ENCODE results near the gene EFCAB6. TPM values are rescaled to one million over a fixed set of nuclear protein-coding genes. Genes with fewer than 3 reads are reported as not detected.

The EFCAB6 gene
- total and polyA plus RNA-seq, 3 donors from 2014 or later = 41.3 to 108 (median 81.5) TPM

- H3K9me3 ChIP-seq = no peaks in the 10 kb centered on the region
- H3K4me3 ChIP-seq = no peak overlapping the region
- no peak overlapping the region for H3K27ac ChIP-seq
- H3K36me3 ChIP-seq (ENCODE audit: low read depth, missing control alignments) = no peaks in the 10 kb centered on the region
- intact Hi-C loops (cut with DNase I; ENCODE audit: low total_unique reads) = no loop called here
- peaks cover 13% of the 10 kb centered on the region for H3K4me1 ChIP-seq
- TF ChIP-seq POLR2A (IDR thresholded peaks at IDR 0.05) = no peak
- TF ChIP-seq, protein P1, sequence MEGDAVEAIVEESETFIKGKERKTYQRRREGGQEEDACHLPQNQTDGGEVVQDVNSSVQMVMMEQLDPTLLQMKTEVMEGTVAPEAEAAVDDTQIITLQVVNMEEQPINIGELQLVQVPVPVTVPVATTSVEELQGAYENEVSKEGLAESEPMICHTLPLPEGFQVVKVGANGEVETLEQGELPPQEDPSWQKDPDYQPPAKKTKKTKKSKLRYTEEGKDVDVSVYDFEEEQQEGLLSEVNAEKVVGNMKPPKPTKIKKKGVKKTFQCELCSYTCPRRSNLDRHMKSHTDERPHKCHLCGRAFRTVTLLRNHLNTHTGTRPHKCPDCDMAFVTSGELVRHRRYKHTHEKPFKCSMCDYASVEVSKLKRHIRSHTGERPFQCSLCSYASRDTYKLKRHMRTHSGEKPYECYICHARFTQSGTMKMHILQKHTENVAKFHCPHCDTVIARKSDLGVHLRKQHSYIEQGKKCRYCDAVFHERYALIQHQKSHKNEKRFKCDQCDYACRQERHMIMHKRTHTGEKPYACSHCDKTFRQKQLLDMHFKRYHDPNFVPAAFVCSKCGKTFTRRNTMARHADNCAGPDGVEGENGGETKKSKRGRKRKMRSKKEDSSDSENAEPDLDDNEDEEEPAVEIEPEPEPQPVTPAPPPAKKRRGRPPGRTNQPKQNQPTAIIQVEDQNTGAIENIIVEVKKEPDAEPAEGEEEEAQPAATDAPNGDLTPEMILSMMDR (IDR thresholded peaks at IDR 0.05) = no peak
- no peak for DNase-seq
- H3K27me3 ChIP-seq = no peaks in the 10 kb centered on the region
- 46 to 47% methylated on average over 23 to 26 of the region's 26 CpGs for whole genome bisulfite sequencing, 2 donors
Observed at GRCh38 chr22:43488031-43488866, 323.9 kb downstream of the EFCAB6 start.

GRCh38 chr22:43487311-43488030 lies 324.6 kb downstream of the EFCAB6 start:
- intact Hi-C loops (cut with DNase I; ENCODE audit: low total_unique reads) = no loop called here
- TF ChIP-seq POLR2A (IDR thresholded peaks at IDR 0.05) = no peak
- TF ChIP-seq, protein P1 (IDR thresholded peaks at IDR 0.05) = no peak
- DNase-seq = no peak
- 81 to 86% methylated on average over 14 to 19 of the region's 19 CpGs for WGBS, 2 donors
- Histone ChIP-seq H3K4me3 (no peak overlapping the region), H3K9me3 (no peaks in the 10 kb centered on the region), H3K36me3 (ENCODE audit: low read depth, missing control alignments) (no peaks in the 10 kb centered on the region), H3K4me1 (peaks cover 15% of the 10 kb centered on the region), H3K27me3 (no peaks in the 10 kb centered on the region), H3K27ac (no peak overlapping the region)

GRCh38 chr22:43485502-43486089 lies 326.5 kb downstream of the EFCAB6 start:
- Histone ChIP-seq H3K9me3 (no peaks in the 10 kb centered on the region), H3K36me3 (ENCODE audit: low read depth, missing control alignments) (no peaks in the 10 kb centered on the region), H3K27me3 (no peaks in the 10 kb centered on the region), H3K4me3 (no peak overlapping the region), H3K4me1 (peaks cover 24% of the 10 kb centered on the region), H3K27ac (no peak overlapping the region)
- DNase-seq = no peak
- TF ChIP-seq POLR2A (IDR thresholded peaks at IDR 0.05) = no peak
- TF ChIP-seq, protein P1 (IDR thresholded peaks at IDR 0.05) = no peak
- intact Hi-C loops (cut with DNase I; ENCODE audit: low total_unique reads) = no loop called here
- 88 to 93% methylated on average over 16 to 20 of the region's 20 CpGs for WGBS, 2 donors

DNA sequence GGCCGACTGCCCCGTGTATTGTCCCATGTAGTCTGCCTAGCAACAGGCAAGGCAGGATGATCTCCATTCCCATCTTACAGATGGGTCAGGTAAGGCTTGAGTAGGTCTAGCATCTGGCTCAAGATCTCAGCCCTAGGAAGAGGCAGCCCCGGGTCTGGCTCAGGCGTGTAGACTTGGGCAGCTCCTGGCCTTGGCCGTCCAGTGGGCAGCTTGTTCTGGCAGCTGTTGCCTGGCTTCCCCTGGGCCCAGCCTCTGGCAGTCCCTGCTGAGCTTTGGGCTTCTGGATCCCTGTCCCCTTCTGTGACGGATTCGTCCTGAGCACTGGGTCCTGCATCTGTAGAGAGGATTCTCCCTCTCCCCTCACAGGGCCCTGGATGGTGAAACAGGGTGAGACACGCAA lies 327.9 kb downstream of the EFCAB6 start:
- no peaks in the 10 kb centered on the region for H3K36me3 ChIP-seq (ENCODE audit: low read depth, missing control alignments)
- H3K9me3 ChIP-seq = no peaks in the 10 kb centered on the region
- no peak overlapping the region for H3K27ac ChIP-seq
- no peaks in the 10 kb centered on the region for H3K27me3 ChIP-seq
- intact Hi-C loops (cut with DNase I; ENCODE audit: low total_unique reads) = no loop called here
- DNase-seq = no peak
- no peak overlapping the region for H3K4me3 ChIP-seq
- peaks cover 24% of the 10 kb centered on the region for H3K4me1 ChIP-seq
- 84 to 89% methylated on average over 8 of the region's 8 CpGs for WGBS, 2 donors
- TF ChIP-seq, protein P1 (IDR thresholded peaks at IDR 0.05) = no peak
- no peak for TF ChIP-seq POLR2A (IDR thresholded peaks at IDR 0.05)
